Endothelial cell of umbilical vein (primary cell): ENCODE results near the gene FAM118B. TPM values are rescaled to one million over a fixed set of nuclear protein-coding genes. Genes with fewer than 3 reads are reported as not detected.

Source experiments
- BruUV-seq: library from RNA; stranded (reverse); fragments of 400-500 nt; replicated peaks from 2 replicates; lab custom pipeline; 2021; lab: Mats Ljungman, UMichigan
- CTCF ChIA-PET: fragments of 300-600, 350-600 bp; sonication (Branson Sonifier 250); formaldehyde crosslinking; loops from one replicate; lab custom pipeline; 2021; ENCODE audit warnings: antibody characterized with exemption, inconsistent platforms; lab: Charles Lee
- POLR2A ChIA-PET: fragments of 300-600, 350-600 bp; sonication (Branson Sonifier 250); formaldehyde crosslinking; loops from one replicate; lab custom pipeline; 2021; ENCODE audit warnings: antibody characterized with exemption, inconsistent platforms; lab: Charles Lee
- DNase-seq: peaks from one replicate; pipeline ENCODE4 v3.0.0-alpha.2; 2011; ENCODE audit warnings: low read depth, low spot score
- FAIRE-seq: peaks from 2 replicates; lab custom pipeline; 2011; peaks lifted over from hg19 to GRCh38; lab: Jason Lieb, UNC
- H2AFZ ChIP-seq: 2 replicates; pipeline ENCODE4 v1.6.0; 2012; ENCODE audit warnings: low read depth, low read length, control low read depth, inconsistent platforms
- H3K27ac ChIP-seq: 2 replicates; pipeline ENCODE4 v1.5.1; 2011; ENCODE audit warnings: low read depth, mild to moderate bottlenecking, control low read depth, low read length, moderate library complexity; ENCODE audit not compliant: insufficient read depth
- H3K27me3 ChIP-seq, 2 experiments: 2 replicates each; pipeline versions ENCODE4 v1.6.0 to v1.6.1; 2011; ENCODE audit warnings: low read length in 2 of 2, mixed read lengths in 1 of 2; ENCODE audit not compliant: control insufficient read depth in 2 of 2, insufficient read depth in 2 of 2
- H3K36me3 ChIP-seq, 2 experiments: 2 replicates in 1 of 2; 3 replicates in 1 of 2; pipeline ENCODE4 v1.5.1; 2011; ENCODE audit warnings: low read length in 2 of 2, mild to moderate bottlenecking in 1 of 2, moderate library complexity in 1 of 2; ENCODE audit not compliant: control insufficient read depth in 2 of 2, insufficient read depth in 2 of 2; ENCODE audit errors: extremely low read depth in 1 of 2
- H3K4me1 ChIP-seq: 3 replicates; pipeline ENCODE4 v1.5.1; 2011; ENCODE audit warnings: mild to moderate bottlenecking, low read length; ENCODE audit not compliant: control insufficient read depth, insufficient read depth; ENCODE audit errors: extremely low read depth
- H3K4me2 ChIP-seq: 2 replicates; pipeline ENCODE4 v1.6.1; 2011; ENCODE audit warnings: low read length, control low read depth, mixed read lengths; ENCODE audit not compliant: insufficient read depth
- H3K4me3 ChIP-seq, 3 experiments: fragments of 200-600 bp in 1 of 3; sonication (generic), shearing (Covaris generic) in 1 of 3; replicated peaks in 1 of 3; 2 replicates each; pipeline ENCODE4 v1.5.1; 2011 to 2016; ENCODE audit warnings: control low read depth in 3 of 3, low read length in 3 of 3, mild to moderate bottlenecking in 2 of 3, inconsistent platforms in 1 of 3, low read depth in 1 of 3, moderate library complexity in 1 of 3; ENCODE audit not compliant: insufficient read depth in 1 of 3
- H3K79me2 ChIP-seq: 2 replicates; pipeline ENCODE4 v1.6.0; 2012; ENCODE audit warnings: low read length, inconsistent platforms; ENCODE audit not compliant: control insufficient read depth, insufficient read depth
- H3K9ac ChIP-seq: replicated peaks from 2 replicates; pipeline ENCODE3; 2011; ENCODE audit warnings: low read length, control low read depth; ENCODE audit not compliant: insufficient read depth; ENCODE audit errors: extremely low read depth
- H3K9me1 ChIP-seq: replicated peaks from 3 replicates; pipeline ENCODE4 v1.6.0; 2011; ENCODE audit warnings: mild to moderate bottlenecking, low read length; ENCODE audit not compliant: control insufficient read depth, insufficient read depth; ENCODE audit errors: extremely low read depth
- H3K9me3 ChIP-seq: replicated peaks from 2 replicates; pipeline ENCODE4 v1.5.1; 2012; ENCODE audit warnings: low read length, inconsistent platforms; ENCODE audit not compliant: control insufficient read depth, insufficient read depth
- H4K20me1 ChIP-seq: replicated peaks from 2 replicates; pipeline ENCODE3; 2011; ENCODE audit warnings: mild to moderate bottlenecking, low read length; ENCODE audit not compliant: control insufficient read depth, insufficient read depth; ENCODE audit errors: extremely low read depth
- CTCF ChIP-seq, 2 donors: IDR thresholded peaks; 1 replicate in 1 of 2; 2 replicates in 1 of 2; pipeline ENCODE4 v1.5.1; 2011; ENCODE audit warnings: low read length in 2 of 2, mild to moderate bottlenecking in 2 of 2, moderate library complexity in 2 of 2, control low read depth in 1 of 2, inconsistent platforms in 1 of 2, low read depth in 1 of 2; ENCODE audit not compliant: insufficient read depth in 1 of 2; ENCODE audit errors: extremely low read depth in 1 of 2
- EZH2 ChIP-seq: IDR thresholded peaks from 2 replicates; pipeline ENCODE4 v1.6.1; 2012; ENCODE audit warnings: borderline replicate concordance, low read depth, mild to moderate bottlenecking, moderate library complexity, low read length, inconsistent platforms; ENCODE audit not compliant: severe bottlenecking
- FOS ChIP-seq: IDR thresholded peaks from 2 replicates; pipeline ENCODE4 v1.6.1; 2011; ENCODE audit warnings: mild to moderate bottlenecking, low read length, moderate library complexity, borderline replicate concordance; ENCODE audit not compliant: insufficient read depth
- GATA2 ChIP-seq: IDR thresholded peaks from 2 replicates; pipeline ENCODE4 v1.7.0; 2011; ENCODE audit warnings: low read depth, mild to moderate bottlenecking, moderate library complexity, mixed read lengths, low read length; ENCODE audit not compliant: insufficient read length, insufficient read depth
- JUN ChIP-seq: IDR thresholded peaks from 2 replicates; pipeline ENCODE4 v1.6.1; 2011; ENCODE audit warnings: borderline replicate concordance, low read depth; ENCODE audit not compliant: insufficient read length, insufficient read depth
- MYC ChIP-seq: IDR thresholded peaks from one replicate; pipeline ENCODE4 v1.6.1; 2011; ENCODE audit warnings: mild to moderate bottlenecking, low read depth, low read length
- POLR2A ChIP-seq: IDR thresholded peaks from 2 replicates; pipeline ENCODE4 v1.6.1; 2012; ENCODE audit warnings: low read depth, mild to moderate bottlenecking, control low read depth, low read length
- POLR2AphosphoS5 ChIP-seq: IDR thresholded peaks from 2 replicates; pipeline ENCODE4 v1.6.1; 2012; ENCODE audit warnings: low read depth, mild to moderate bottlenecking, control low read depth, low read length, moderate library complexity; ENCODE audit not compliant: insufficient read depth
- dilution Hi-C: fragments of 300-500 bp; cut with MboI; formaldehyde crosslinking; loops from one replicate; pipeline ENCODE4 v1.15.0; 2019; ENCODE audit warnings: low sequenced_read_pairs; ENCODE audit not compliant: extremely low pct_ligation_motif_present
- intact Hi-C: fragments of 100-400 bp; cut with micrococcal nuclease; formaldehyde crosslinking; loops from one replicate; pipeline ENCODE4 v1.10.0; 2022
- polyA plus RNA-seq, 4 experiments: library from polyadenylated mRNA; depleted of rRNA in 3 of 4; stranded (reverse) in 3 of 4; unstranded in 1 of 4; fragments of >200 nt; gene quantifications; 2 replicates each; pipeline versions ENCODE4 v1.2.1 to v1.2.3, GENCODE V29; 2011 to 2012; ENCODE audit warnings: missing spikeins in 1 of 4
- total RNA-seq: library from RNA; stranded (reverse); gene quantifications from 2 replicates; pipeline ENCODE4 v1.2.3, GENCODE V29; 2021
- TF ChIP-seq, protein P1 (sequence below): IDR thresholded peaks from 2 replicates; pipeline ENCODE4 v1.6.1; 2011; ENCODE audit not compliant: insufficient read depth, insufficient read length

The FAM118B gene
- total and polyA plus RNA-seq, 2 donors (not counting 3 experiments of a cell fraction or from before 2014, with no cell fraction given): 26.6 to 35.8 TPM

DNA sequence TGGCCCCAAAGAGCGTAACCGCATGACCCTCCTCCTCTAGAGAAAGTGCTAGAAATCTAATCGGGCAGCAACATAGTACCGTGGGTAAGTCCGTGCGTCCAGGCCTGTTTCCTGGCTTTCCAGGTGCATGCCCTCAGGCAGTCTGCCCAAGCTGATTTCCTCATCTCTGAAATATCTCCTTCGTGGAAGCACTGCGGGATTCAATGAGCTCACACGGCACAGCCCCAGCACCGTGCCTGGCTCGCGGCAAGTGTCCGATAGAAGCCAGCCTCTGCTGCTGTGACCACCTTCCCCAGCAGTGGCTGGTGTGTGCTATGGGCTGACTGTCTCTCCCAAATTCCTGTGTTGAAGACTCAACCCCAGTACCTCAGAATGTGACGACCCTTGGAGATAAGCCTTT lies 20.8 kb upstream of the FAM118B start:
- DNase-seq (no peak), FAIRE-seq (no peak)
- Histone ChIP-seq H3K9me1 (no peaks in the 10 kb centered on the region), H3K27ac (no peak overlapping the region), H3K79me2 (no peaks in the 10 kb centered on the region), H3K27me3 (no peaks in the 10 kb centered on the region), H3K4me3 (no peak overlapping the region), H3K9me3 (no peaks in the 10 kb centered on the region), H3K4me1 (no peaks in the 10 kb centered on the region), H3K36me3 (peaks cover 0 to 17% of the 10 kb centered on the region in 2 experiments), H3K4me2 (no peak overlapping the region), H3K9ac (no peak overlapping the region), H2AFZ (no peak overlapping the region), H4K20me1 (no peaks in the 10 kb centered on the region)
- no TSS peak for BruUV-seq
- CTCF ChIA-PET: interaction anchor here (3.9 to 6.0 kb wide), 2 partner anchors 250 to 267 kb away, joined by 113 to 147 read pairs; partner anchors contain the start of gene VSIG10L2
- intact Hi-C loops: no loop called here
- no peak for TF ChIP-seq EZH2
- TF ChIP-seq, protein P1, sequence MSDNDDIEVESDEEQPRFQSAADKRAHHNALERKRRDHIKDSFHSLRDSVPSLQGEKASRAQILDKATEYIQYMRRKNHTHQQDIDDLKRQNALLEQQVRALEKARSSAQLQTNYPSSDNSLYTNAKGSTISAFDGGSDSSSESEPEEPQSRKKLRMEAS: no peak
- TF ChIP-seq GATA2: no peak
- TF ChIP-seq FOS: no peak
- TF ChIP-seq POLR2A: no peak
- no peak for TF ChIP-seq POLR2AphosphoS5
- dilution Hi-C loops: no loop called here
- POLR2A ChIA-PET: no interaction called here

GRCh38 chr11:126191379-126192073 lies 20.1 kb upstream of the FAM118B start:
- ChIA-PET CTCF (interaction anchor here (3.9 to 6.0 kb wide), 2 partner anchors 251 to 268 kb away, joined by 113 to 147 read pairs; partner anchors contain the start of gene VSIG10L2), POLR2A (no interaction called here)
- TF ChIP-seq POLR2A (no peak), GATA2 (no peak), CTCF (IDR thresholded peaks at IDR 0.05; ENCODE audit: extremely low read depth in 1 of 2, insufficient read depth in 1 of 2, low read depth in 1 of 2, low read length in 2 of 2) (no peak), JUN (no peak), FOS (no peak), EZH2 (no peak), MYC (no peak), POLR2AphosphoS5 (no peak)
- TF ChIP-seq, protein P1: no peak
- H3K9me1 ChIP-seq: no peaks in the 10 kb centered on the region
- no peak overlapping the region for H2AFZ ChIP-seq
- BruUV-seq: no TSS peak
- peaks cover 0 to 17% of the 10 kb centered on the region in 2 experiments for H3K36me3 ChIP-seq
- no peaks in the 10 kb centered on the region for H3K27me3 ChIP-seq
- dilution Hi-C loops: no loop called here
- H3K4me1 ChIP-seq: no peaks in the 10 kb centered on the region
- H3K9me3 ChIP-seq: no peaks in the 10 kb centered on the region
- intact Hi-C loops: no loop called here
- no peak overlapping the region for H3K27ac ChIP-seq
- H3K9ac ChIP-seq: no peak overlapping the region
- DNase-seq: no peak
- no peaks in the 10 kb centered on the region for H4K20me1 ChIP-seq
- H3K79me2 ChIP-seq: no peaks in the 10 kb centered on the region
- FAIRE-seq: no peak
- no peak overlapping the region for H3K4me2 ChIP-seq
- no peak overlapping the region for H3K4me3 ChIP-seq
